HG03520 (cell line): ENCODE data around the gene ANKUB1.

Experiments
- ATAC-seq: cut with Tn5 transposase; IDR thresholded peaks from one replicate; pipeline ENCODE4 v1.9.1; 2021; ENCODE audit warnings: mild to moderate bottlenecking, moderate library complexity; ENCODE audit not compliant: unreplicated experiment

ANKUB1 gene

GRCh38 chr3:149765762-149766334 lies 26.5 kb downstream of the ANKUB1 start:
- ATAC-seq: no peak

GRCh38 chr3:149764302-149764701 lies 28.1 kb downstream of the ANKUB1 start:
- no peak for ATAC-seq

GRCh38 chr3:149763565-149764195 lies 28.7 kb downstream of the ANKUB1 start:
- ATAC-seq: no peak

GRCh38 chr3:149753717-149754116 lies 38.6 kb downstream of the ANKUB1 start:
- no peak for ATAC-seq

- ATAC-seq: peak; percentile 7
These were observed 39.6 kb downstream of the ANKUB1 start for GRCh38 chr3:149752788-149753136.

- peak; percentile 99 for ATAC-seq
These were observed 40.1 kb downstream of the ANKUB1 start, which contains the start of gene COMMD2 for GRCh38 chr3:149752051-149752787. TSS of gene COMMD2 (minus strand) at chr3:149752489. CDS start at chr3:149752444, 45 bp downstream.

- no peak for ATAC-seq
These were observed 40.8 kb downstream of the ANKUB1 start for GRCh38 chr3:149751551-149751950.

- no peak for ATAC-seq
These were observed 47.7 kb downstream of the ANKUB1 start for GRCh38 chr3:149744606-149745005.

GRCh38 chr3:149744151-149744550 lies 48.2 kb downstream of the ANKUB1 start:
- ATAC-seq: no peak

- no peak for ATAC-seq
These were observed 53.0 kb downstream of the ANKUB1 start for GRCh38 chr3:149739396-149739795.

GRCh38 chr3:149738876-149739275 lies 53.5 kb downstream of the ANKUB1 start:
- no peak for ATAC-seq

GRCh38 chr3:149736953-149737205 lies 55.5 kb downstream of the ANKUB1 start:
- no peak for ATAC-seq

- no peak for ATAC-seq
These were observed 56.0 kb downstream of the ANKUB1 start for GRCh38 chr3:149736175-149736952.

GRCh38 chr3:149732234-149732633 lies 60.1 kb downstream of the ANKUB1 start:
- no peak for ATAC-seq

GRCh38 chr3:149727656-149728055 lies 64.7 kb downstream of the ANKUB1 start:
- ATAC-seq: no peak

- peak; percentile 96 for ATAC-seq
These were observed 65.5 kb downstream of the ANKUB1 start for GRCh38 chr3:149726716-149727407.

GRCh38 chr3:149723781-149724180 lies 68.6 kb downstream of the ANKUB1 start:
- ATAC-seq: no peak

GRCh38 chr3:149720918-149721317 lies 71.4 kb downstream of the ANKUB1 start:
- no peak for ATAC-seq

GRCh38 chr3:149717391-149718056 lies 74.8 kb downstream of the ANKUB1 start:
- no peak for ATAC-seq

- ATAC-seq: no peak
These were observed 75.4 kb downstream of the ANKUB1 start for GRCh38 chr3:149716984-149717383.

- no peak for ATAC-seq
These were observed 77.1 kb downstream of the ANKUB1 start for GRCh38 chr3:149715247-149715646.
